Loucy (cell line): ENCODE measurements around the gene CBFB.

Experiments
- H2AFZ ChIP-seq: fragments of 200-600 bp; sonication (generic); 2 replicates; pipeline ENCODE4 v1.6.0; 2016; ENCODE audit warnings: antibody characterized with exemption, mild to moderate bottlenecking, low read length, moderate library complexity
- H3F3A ChIP-seq: fragments of 200-600 bp; 2 replicates; pipeline ENCODE4 v1.6.0; 2016; ENCODE audit warnings: antibody characterized with exemption, low read depth, mild to moderate bottlenecking
- H3K27me3 ChIP-seq: fragments of 200-600 bp; sonication (generic); 2 replicates; pipeline ENCODE4 v1.6.1; 2014; ENCODE audit warnings: low read length, mild to moderate bottlenecking; ENCODE audit not compliant: insufficient read depth, poor library complexity, severe bottlenecking
- H3K36me3 ChIP-seq: fragments of 200-600 bp; sonication (generic); 2 replicates; pipeline ENCODE4 v1.6.1; 2016; ENCODE audit warnings: low read length; ENCODE audit not compliant: insufficient read depth
- H3K4me1 ChIP-seq: fragments of 200-600 bp; sonication (generic); 2 replicates; pipeline ENCODE4 v1.5.1; 2014; ENCODE audit warnings: low read length, mild to moderate bottlenecking; ENCODE audit not compliant: insufficient read depth, poor library complexity, severe bottlenecking
- H3K4me2 ChIP-seq: fragments of 200-600 bp; sonication (generic); 2 replicates; pipeline ENCODE4 v1.6.0; 2014; ENCODE audit warnings: antibody characterized with exemption, low read length, low read depth, mild to moderate bottlenecking; ENCODE audit not compliant: poor library complexity, severe bottlenecking
- H3K4me3 ChIP-seq: fragments of 200-600 bp; sonication (generic); 2 replicates; pipeline ENCODE4 v1.5.1; 2014; ENCODE audit warnings: low read length, mild to moderate bottlenecking, mixed read lengths; ENCODE audit not compliant: poor library complexity, severe bottlenecking
- H3K79me2 ChIP-seq: fragments of 200-600 bp; sonication (generic); 2 replicates; pipeline ENCODE4 v1.6.1; 2014; ENCODE audit warnings: low read length; ENCODE audit not compliant: insufficient read depth
- H3K9ac ChIP-seq: fragments of 200-600 bp; sonication (generic); 2 replicates; pipeline ENCODE4 v1.6.0; 2014; ENCODE audit warnings: mild to moderate bottlenecking, low read depth, low read length, moderate library complexity; ENCODE audit not compliant: poor library complexity, severe bottlenecking
- H3K9me2 ChIP-seq: fragments of 200-600 bp; sonication (generic); replicated peaks from 2 replicates; pipeline ENCODE4 v1.6.1; 2016; ENCODE audit warnings: low read depth, low read length, mixed read lengths
- H3K9me3 ChIP-seq: fragments of 200-600 bp; sonication (generic); 2 replicates; pipeline ENCODE4 v1.6.1; 2014; ENCODE audit warnings: mild to moderate bottlenecking, antibody characterized with exemption, low read length, low read depth; ENCODE audit not compliant: insufficient read depth
- H4K20me1 ChIP-seq: fragments of 200-600 bp; sonication (generic); 2 replicates; pipeline ENCODE4 v1.6.0; 2014; ENCODE audit warnings: antibody characterized with exemption, low read length, mild to moderate bottlenecking; ENCODE audit not compliant: insufficient read depth, poor library complexity, severe bottlenecking
- EZH2phosphoT487 ChIP-seq: fragments of 200-600 bp; IDR thresholded peaks from 2 replicates; pipeline ENCODE4 v1.6.1; 2018; ENCODE audit warnings: antibody characterized with exemption, mild to moderate bottlenecking, moderate library complexity, borderline replicate concordance
- TF ChIP-seq, protein P1 (sequence below): fragments of 200-600 bp; sonication (generic); conservative IDR thresholded peaks from 2 replicates; pipeline ENCODE4 v1.5.1; 2014; ENCODE audit warnings: mild to moderate bottlenecking, antibody characterized with exemption, low read length

CBFB gene

DNA sequence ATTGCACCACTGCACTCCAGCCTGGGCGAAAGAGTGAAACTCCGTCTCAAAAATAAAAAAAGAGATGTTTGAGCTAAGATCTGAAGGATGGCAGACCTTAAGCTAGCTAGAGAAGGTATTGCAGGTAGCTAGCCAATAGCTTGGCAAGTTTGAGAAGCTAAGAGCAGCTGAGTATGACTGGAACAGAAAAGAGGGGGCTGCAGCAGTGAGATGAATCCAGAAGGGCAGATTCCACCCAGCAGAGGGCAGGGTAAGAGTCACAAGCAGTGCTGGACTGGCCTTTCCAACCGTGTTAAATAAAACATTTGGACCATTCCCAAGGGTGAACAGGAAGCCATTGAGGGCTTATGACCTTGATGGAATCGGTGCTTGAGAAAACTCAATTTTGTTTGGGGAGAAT, 75.1 kb downstream of the CBFB start:
- Histone ChIP-seq H3K9ac (no peak overlapping the region), H3K9me3 (no peaks in the 10 kb centered on the region), H3K36me3 (peaks cover 26% of the 10 kb centered on the region; the same call in 1 of the 2 replicates), H3K4me2 (no peak overlapping the region), H4K20me1 (no peaks in the 10 kb centered on the region), H3K9me2 (no peaks in the 10 kb centered on the region), H2AFZ (no peak overlapping the region), H3F3A (peaks cover 11% of the 10 kb centered on the region; the same call in 1 of the 2 replicates), H3K4me3 (no peak overlapping the region), H3K27me3 (no peaks in the 10 kb centered on the region), H3K4me1 (no peaks in the 10 kb centered on the region), H3K79me2 (no peaks in the 10 kb centered on the region)
- TF ChIP-seq, protein P1, sequence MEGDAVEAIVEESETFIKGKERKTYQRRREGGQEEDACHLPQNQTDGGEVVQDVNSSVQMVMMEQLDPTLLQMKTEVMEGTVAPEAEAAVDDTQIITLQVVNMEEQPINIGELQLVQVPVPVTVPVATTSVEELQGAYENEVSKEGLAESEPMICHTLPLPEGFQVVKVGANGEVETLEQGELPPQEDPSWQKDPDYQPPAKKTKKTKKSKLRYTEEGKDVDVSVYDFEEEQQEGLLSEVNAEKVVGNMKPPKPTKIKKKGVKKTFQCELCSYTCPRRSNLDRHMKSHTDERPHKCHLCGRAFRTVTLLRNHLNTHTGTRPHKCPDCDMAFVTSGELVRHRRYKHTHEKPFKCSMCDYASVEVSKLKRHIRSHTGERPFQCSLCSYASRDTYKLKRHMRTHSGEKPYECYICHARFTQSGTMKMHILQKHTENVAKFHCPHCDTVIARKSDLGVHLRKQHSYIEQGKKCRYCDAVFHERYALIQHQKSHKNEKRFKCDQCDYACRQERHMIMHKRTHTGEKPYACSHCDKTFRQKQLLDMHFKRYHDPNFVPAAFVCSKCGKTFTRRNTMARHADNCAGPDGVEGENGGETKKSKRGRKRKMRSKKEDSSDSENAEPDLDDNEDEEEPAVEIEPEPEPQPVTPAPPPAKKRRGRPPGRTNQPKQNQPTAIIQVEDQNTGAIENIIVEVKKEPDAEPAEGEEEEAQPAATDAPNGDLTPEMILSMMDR: peak; percentile 43
- no peak for TF ChIP-seq EZH2phosphoT487

DNA sequence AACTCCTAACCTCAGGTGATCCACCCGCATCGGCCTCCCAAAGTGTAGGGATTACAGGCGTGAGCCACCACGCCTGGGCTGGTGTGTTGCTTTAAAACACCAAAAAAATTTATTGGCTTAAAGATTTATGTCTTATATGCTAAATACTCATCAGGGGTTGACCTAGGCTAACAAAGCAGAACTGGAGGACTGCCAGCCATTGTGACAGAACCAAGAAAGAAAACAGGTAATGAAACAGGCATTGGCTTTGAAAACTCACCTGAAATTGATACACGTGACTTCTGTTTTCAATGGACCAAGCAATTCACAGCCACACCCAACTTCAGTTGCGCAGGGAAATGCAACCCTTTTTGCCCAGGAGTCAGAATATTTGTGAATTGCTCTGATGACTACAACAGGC, 75.9 kb downstream of the CBFB start:
- Histone ChIP-seq H3F3A (peaks cover 9% of the 10 kb centered on the region; the same call in 1 of the 2 replicates), H3K4me1 (no peaks in the 10 kb centered on the region), H4K20me1 (no peaks in the 10 kb centered on the region), H3K36me3 (peaks cover 18% of the 10 kb centered on the region; the same call in 1 of the 2 replicates), H3K4me3 (no peak overlapping the region), H3K9me3 (no peaks in the 10 kb centered on the region), H2AFZ (no peak overlapping the region), H3K79me2 (peaks cover under 1% of the 10 kb centered on the region), H3K27me3 (no peaks in the 10 kb centered on the region), H3K9me2 (no peaks in the 10 kb centered on the region), H3K9ac (no peak overlapping the region), H3K4me2 (no peak overlapping the region)
- TF ChIP-seq EZH2phosphoT487: no peak
- TF ChIP-seq, protein P1: no peak

DNA sequence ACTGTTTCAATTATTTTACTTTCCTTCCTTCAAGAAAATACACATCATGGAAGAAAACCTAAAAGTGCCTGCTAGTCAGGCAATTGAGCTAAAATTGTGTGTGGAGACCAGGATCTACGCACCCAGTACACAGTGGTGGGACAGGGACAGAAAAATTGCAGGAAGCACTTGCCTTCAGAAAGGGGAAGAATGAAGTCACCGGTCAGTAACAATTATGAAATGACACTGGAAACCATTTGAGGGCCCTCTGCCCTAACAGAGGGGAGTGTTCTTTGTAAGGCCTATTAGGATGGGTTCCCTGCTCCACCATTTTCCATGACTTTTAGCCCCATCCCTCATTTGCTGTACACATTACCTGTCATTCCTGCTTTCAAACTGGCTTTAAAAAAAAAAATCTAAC, 76.3 kb downstream of the CBFB start:
- no peak overlapping the region for H2AFZ ChIP-seq
- H4K20me1 ChIP-seq: no peaks in the 10 kb centered on the region
- no peaks in the 10 kb centered on the region for H3K27me3 ChIP-seq
- H3K79me2 ChIP-seq: peaks cover 4% of the 10 kb centered on the region
- H3K36me3 ChIP-seq: peaks cover 14% of the 10 kb centered on the region; the same call in 1 of the 2 replicates
- H3K4me3 ChIP-seq: no peak overlapping the region
- no peak overlapping the region for H3K4me2 ChIP-seq
- no peaks in the 10 kb centered on the region for H3K9me3 ChIP-seq
- peaks cover 1% of the 10 kb centered on the region for H3K4me1 ChIP-seq
- TF ChIP-seq, protein P1: no peak
- no peak for TF ChIP-seq EZH2phosphoT487
- no peak overlapping the region for H3K9ac ChIP-seq
- H3F3A ChIP-seq: peaks cover 5% of the 10 kb centered on the region; the same call in 1 of the 2 replicates
- H3K9me2 ChIP-seq: no peaks in the 10 kb centered on the region
